HG03097 (cell line): Measurements from ENCODE around the gene FSIP1.

Source experiments
- ATAC-seq: cut with Tn5 transposase; IDR thresholded peaks from one replicate; pipeline ENCODE4 v1.9.1; 2021; ENCODE audit not compliant: unreplicated experiment, low FRiP score

Gene FSIP1

DNA sequence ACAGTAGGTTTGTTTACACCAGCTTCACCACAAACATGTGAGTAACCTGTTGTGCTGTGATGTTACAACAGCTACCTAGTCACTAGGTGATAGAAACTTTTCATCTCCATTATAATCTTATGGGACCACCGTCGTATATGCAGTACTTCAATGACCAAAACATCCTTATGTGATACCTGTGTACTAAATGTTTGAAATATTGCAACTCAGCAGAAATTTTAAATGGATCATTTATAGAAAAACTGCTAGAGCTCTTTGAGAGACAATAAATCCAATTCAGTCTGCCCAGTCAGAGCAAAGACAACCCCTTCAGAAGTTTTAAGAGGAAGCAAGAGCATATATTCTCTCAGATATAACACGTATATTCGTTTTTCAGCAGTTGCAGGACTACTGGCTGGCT, 128.3 kb downstream of the FSIP1 start:
- ATAC-seq: no peak

DNA sequence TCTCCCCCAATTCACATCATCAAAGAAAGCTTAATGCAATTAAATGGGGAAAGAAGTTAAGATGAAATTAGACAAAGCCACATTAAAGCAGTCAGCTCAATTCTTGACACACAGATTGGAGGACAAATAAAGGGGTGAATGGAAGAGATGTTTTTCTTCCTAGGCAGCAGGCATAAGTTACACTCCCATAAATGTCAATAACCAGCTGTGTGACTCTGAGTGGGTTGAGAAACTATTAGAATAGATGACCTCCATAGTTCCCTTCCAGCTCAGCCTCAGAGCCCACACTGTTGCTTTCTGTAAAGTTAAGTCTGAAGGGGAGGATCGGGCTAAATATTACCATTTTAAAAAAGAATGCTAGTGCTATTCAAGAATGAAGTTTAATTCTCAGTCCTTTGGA, 130.8 kb downstream of the FSIP1 start:
- no peak for ATAC-seq

DNA sequence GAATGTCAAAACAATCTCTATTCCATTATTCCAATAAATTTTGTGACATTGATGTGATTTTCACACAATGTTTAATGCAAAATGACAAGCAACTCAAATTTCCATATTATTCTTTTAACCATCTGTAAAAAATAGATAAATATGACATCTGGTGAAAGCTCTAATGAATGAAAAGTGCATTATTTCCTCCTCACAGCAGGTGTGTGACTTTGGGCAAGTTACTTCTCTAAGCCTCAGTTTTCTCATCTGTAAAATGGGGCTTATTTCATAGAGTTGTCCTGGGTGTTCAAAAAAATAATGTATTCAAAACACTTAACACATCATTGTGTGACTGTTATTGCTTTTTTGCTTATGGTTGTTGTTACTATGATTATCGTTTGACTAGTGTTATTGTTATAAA, 131.3 kb downstream of the FSIP1 start:
- no peak for ATAC-seq

DNA sequence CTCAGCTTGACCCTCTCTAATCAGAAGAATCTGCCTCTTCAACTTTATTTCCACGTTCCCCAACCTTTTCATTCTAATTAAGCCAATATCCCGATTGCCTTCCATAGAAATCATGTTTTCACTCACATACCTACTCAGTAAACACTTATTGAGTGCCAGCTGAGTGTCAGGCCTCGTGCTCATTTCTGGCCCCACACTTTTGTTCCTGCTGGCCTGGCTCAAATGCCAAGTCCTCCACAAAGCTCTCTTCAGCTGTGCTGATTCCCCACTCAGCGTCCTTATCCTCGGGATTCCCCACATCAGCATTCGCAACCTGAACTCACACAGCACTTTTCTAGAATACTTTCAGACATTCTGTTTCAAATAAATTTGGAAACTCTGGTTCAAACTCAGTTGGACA, 132.9 kb downstream of the FSIP1 start:
- no peak for ATAC-seq

DNA sequence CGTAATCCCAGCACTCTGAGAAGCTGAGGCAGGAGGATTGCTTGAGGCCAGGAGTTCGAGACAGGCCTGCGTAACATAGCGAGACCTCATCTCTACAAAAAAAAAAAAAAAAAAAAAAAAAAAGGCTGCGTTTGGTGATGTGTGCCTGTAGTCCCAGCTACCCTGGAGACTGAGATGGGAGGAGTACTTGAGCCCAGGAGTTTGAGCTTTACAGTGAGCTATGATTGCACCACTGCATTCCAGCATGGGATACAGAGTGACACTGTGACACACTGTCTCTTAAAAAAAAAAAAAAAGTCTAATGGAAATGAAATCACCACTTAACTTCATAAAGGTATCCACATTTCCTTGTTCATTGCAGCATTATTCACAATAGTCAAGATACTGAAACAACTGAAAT, 136.2 kb downstream of the FSIP1 start:
- no peak for ATAC-seq

DNA sequence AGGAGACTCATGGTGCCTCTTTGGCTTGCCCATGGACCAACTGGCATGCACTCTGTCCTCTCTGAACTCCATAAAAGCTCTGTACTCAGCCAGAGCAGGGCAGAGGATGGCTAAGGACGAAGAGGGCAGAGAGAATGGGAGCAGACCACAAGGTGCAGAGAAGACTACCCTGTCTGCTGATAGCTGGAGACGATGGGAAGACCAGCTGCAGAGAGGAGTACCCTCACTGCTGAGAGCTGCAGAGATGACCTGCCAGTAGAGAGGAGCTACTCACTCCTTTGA, 136.7 kb downstream of the FSIP1 start:
- ATAC-seq: no peak

DNA sequence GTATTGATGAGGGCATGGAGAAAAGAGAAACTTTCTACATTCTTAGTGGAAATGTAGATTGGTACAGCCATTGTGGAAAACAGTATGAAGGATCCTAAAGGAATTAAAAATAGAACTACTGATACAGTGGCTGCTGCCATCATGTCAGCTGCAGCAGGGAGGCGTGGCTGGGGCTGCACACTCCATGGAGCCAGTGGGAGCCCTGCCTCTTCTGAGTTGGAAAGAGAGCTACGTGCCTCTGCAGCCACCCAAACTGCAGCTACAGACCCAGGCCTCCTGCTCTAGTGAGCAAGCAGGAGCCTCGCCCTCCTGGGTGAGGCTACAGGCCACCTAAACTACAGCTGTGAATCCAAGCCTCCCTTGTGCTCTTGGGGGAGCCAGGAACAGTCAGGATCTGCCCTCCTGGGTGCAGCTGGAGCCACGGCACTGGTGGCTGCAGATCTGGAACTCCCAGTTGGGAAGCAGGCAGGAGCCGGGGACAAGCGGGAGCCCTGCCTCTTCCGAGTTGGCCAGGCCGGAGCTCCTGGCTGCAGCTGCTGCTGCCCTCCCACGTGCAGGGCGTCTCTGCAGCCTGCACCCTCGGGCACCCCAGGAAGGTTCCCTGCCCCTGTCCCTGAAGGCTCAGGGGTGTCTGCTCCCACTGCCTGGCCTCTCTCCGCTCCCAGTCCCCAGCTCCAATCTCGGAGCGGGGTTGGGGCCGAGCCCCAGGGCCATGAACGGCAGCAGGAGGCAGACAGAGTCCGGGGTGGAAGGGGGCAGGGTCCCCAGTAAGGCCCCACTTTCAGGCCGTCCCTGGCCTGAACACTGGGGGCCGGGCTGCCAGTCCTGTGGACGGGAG, 137.3 kb downstream of the FSIP1 start:
- no peak for ATAC-seq

DNA sequence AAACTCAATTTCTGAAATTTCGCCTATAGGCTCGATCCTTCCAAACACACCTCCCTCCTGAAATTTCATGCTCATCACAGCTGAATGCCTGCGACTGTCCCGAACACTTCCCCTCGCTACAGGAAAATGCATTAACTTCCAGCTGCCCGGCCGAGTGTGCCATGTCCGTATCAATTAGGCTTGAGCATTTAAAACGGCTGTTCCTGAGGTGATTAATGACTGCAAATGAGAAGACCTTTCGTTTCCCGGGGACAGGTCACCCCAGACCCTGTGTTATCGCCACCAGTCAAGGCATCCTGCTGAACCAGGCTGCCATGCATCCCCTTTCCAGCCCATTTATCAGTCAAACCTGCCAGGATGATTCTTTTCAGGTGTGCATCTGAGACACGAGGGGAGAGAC, 138.5 kb downstream of the FSIP1 start:
- ATAC-seq: no peak

DNA sequence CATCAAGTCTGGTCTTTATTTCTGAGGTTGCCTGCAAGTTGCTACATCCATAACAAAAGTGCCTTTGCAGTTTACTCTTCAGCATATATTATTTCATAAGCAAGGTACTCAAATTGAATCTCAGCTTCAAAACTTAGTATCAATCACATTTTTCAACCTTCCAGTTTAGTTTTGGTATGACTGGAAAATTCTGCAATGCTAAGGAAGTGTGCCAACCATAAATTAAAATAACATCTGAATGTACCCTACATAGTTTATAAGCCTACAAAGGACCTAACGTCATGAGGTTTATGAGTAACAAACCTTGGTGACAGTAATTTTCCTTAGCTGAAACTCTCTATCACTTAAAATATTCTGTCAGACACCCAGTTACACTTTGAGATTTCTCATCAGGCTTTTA, 138.9 kb downstream of the FSIP1 start:
- ATAC-seq: no peak

DNA sequence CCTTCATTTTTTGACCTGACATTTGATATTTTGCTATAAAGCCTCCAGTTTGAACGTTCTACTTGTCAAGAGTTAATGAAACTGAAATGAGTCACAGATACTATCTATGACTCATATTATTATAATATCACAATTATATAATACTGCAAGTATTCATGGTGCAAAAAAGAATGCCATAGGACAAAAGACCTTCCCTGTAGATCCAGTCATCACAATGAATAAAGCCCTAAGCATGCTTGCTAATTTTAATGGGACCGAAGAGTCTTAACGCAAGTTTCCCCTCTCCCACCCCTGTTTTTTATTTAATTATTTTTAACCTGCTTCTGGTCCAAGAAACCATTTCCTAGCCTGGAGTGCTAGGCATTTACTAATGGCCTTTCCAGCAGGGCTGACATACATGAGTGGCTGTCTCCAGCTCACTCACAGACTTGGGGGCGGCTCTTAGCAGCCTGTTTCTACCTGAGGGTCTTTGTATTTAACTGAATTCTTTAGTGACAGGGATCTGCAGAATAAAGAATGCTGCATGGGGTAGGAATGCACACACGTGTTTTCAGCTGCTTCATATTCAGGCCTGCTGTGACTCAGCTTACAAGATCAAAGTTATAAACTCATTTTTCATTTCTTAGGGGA, 140.5 kb downstream of the FSIP1 start:
- ATAC-seq: no peak

DNA sequence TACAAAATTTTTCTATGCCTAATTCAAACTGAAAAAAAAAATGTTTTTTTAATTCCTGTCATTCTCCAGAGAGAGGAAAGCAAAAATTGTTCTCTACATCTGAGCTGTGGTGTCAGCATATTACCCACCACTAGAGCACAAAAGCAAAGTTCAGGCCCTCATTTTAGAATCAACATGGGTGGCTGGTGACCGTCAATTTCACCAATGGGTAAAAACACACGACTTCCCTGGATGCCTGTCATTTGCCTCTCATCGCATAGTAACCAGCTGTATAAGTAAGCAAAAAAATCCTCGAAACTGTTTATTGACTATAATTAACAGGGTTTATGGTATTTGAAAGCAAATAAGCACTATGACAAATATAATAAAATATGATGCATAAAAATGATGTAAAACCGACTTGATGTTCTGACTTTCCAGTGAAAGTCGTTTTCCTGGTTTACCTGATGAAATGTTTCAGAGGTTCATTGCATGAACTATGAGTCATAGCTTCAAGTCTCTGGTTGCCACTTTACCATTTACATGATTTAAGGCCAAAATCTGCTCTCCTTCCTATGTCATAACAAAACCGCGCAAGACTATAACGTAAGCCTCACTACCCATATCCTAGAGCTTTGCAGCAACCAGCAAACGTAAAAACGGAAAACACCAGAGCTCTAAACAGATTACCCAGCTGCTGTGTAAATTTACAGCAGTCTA, 141.3 kb downstream of the FSIP1 start:
- ATAC-seq: no peak

DNA sequence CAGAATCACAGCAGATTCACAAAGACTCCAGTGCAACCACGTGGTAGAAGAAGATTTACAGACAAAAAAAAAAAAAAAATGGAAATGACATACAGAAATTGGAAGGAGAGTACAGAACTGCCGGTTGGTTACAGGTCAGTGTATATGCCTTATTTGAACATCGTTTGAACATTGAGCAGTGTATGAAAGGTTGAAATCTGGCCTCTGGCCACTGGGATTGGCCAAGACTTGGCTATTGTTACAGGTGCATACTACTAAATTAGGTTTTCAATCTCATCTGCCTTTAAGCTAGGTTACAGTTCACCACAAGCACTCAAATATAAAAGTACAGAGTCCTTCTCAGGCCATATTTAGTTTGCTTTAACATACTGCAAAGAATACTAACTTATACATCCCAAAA, 142.0 kb downstream of the FSIP1 start:
- ATAC-seq: no peak

DNA sequence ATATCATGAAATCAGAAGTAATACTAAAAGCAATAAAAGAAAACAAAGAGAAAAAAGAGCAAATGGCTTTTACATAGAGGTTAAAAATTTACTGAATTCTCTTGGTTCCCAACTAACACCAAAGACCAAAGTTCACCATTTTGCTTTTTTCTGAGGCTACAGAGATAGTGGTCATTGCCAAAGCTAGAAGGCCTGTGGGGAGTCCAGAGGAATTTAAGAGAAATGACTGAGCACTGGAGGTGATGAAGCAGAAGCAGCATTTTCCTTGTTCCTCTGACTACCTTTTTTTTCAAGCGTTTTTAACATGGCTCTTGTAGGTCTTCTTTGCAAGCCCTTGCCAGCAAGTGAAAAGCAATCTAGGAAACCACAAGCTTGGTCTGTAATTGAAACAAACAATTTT, 143.6 kb downstream of the FSIP1 start:
- ATAC-seq: no peak

DNA sequence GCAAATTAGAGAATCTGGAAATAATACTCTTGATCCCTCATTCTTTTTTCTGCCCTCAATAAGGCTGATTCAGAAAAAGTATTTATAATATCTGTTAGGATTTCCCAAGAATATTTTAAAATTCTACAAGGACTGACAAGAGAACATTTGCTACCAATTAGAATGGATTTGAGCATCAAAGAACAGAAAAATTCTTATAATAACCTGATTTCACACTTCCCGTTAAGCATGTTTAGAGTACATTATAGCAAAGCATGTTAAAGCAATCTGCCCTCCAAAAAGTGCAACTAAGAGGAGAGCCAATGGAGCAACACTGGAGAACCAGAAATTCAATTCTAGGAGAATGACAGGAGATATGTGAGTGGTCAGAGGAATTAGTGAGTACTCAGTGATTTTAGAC, 144.6 kb downstream of the FSIP1 start:
- no peak for ATAC-seq

DNA sequence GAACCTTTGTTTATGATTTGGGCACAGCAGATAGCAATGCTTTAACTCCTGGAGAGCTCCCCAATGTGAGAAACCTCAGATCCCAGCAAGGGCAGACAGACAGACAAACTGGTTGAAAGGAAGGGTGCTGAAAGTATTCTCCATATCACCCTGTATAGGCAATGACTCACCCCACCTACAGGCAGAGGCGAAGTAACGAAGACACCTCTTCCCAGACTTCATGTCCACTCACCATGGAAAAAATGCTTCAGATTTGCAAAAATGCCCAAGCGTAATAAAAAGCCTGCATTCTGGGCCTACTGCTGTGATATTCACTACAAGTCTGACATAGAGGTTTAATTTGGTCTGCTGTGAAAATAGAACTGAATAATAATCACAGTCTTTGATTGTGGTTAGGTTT, 151.3 kb downstream of the FSIP1 start:
- ATAC-seq: no peak

DNA sequence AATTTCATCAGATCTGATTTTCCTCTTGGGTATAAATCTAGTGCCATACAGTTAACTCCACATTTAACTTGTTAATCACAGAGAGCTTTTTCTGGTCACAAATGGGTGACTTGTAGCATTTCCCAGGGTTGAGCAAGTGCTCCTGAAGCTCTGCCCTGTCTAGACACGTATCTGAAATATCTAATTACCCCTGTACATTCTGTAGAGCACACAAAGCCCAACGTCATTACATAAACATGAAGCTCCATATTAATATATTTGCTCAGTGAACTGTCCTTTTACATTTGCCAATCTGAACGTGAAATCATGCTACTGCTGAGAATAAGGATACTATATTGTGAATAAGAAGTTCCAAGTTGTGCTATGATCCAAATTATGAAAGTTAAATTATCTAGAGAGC, 152.7 kb downstream of the FSIP1 start:
- ATAC-seq: no peak

DNA sequence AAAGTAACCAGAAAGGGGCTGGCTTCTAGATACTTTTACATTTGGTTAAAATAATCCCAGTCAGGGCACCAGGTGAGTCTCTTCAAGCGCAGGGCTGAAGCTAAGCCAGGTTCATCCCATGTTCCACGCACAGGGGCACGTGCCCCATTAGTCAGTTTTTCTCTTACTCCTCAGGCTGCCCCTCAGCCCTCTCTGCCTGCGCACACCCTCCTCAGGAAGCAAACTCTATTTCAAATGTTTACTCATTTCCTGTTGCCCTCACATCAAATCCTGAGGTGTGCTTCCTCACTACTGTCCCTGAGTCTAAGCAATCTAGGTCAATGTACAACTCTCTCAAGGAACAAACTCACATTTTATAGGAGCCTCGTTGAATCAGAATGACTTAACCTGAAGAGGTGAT, 153.3 kb downstream of the FSIP1 start:
- ATAC-seq: no peak

DNA sequence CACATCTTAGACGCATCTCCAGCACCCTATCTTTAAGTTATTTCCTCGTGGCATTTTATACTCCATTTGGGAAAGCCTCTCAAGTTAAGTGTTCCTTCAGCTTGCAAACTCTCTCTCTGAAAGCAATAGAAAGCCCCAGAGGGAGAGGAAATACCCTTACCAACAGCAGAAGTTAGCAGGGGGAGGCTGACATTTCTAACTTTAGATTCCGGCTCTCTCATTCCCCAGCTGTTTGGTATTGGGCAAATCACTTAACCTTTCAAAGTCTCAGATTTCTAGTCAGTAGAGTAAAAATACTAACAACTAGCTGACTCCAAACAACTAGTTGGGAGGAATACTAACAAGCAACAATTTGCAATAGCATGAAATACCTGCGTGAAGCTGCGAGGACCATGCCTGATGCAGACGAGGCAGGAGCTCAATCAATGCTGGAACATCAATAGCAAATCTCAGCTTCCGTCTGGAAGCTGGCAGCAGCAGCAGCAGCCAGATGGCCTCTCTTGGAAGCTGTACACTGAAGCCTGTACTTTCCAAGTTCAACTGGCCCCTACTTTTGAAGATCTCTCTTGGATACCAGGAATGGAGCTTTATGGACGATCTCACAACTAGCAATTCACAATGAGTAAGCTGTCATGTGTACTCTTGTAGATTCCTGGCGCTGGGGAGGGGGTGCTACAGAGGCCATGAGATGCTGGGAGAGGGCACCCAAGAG, 153.9 kb downstream of the FSIP1 start:
- ATAC-seq: no peak

DNA sequence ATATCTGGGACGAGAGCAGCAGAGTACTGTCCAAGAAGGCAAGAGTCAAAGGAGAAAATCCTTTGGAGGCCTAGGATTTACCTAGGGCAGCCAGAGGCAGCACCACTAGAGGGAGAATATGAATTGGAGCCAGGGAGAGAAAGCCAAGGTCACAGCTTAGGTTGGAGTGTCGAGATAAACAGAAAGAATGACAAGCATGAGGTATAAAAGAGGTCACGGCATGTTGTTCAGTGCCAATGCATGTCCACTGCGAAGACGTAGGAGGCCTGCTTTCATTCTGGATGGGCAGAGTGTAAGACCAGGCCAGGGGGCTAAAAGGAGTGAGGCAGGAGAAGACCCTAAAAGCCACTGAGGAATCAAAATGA, 154.5 kb downstream of the FSIP1 start:
- ATAC-seq: no peak

DNA sequence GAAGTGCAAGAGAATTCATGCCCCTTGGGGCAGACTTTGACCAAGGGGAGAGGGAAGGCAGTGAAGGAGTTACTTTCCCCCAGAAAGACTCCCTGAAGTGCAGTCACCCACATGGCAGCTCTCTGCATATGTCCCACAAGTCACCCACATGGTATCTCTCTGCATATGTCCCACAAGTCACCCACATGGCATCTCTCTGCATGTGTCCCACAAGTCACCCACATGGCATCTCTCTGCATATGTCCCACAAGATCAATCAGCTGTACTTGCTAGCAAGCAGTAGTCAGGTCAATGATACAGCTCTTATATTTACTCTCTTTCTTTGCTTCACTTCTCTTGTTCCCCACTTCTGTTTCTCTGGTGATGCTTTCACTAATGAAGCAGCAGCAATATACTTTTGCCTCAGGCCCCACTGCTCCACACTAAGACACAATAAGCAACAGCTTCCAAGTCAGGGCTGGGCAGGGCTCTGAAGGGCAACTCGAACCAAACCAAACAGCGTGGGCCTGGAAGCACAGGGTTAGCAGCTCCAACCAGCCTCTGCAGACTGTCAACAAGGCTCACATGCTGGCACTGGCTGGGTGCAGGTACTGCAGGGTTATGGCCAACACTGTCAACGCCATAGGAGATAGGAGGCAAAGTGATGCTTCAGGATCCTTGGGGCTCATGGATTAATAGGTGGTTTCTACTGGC, 155.0 kb downstream of the FSIP1 start:
- ATAC-seq: no peak

DNA sequence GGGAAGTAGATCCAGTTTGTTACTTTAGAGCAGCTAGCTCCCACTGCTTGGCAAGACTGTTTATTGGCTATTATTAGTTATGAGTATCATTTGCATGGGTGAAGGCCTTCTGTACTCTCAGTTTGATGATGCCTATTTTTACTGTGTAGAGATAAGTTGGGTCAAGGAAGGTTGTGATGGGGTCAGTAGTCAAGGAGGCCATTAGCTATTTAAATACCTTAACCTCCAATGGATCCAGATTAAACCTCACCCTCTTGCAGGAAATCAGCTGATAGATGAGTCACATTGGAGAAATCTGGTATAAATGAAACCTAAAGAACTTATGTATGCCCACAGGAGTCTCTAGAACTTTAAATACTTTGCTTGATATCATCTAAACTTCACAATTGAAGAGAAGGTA, 156.8 kb downstream of the FSIP1 start:
- ATAC-seq: no peak
